ENCODE data around the gene CELF2. TPM values are rescaled to one million over a fixed set of nuclear protein-coding genes. Genes with fewer than 3 reads are reported as not detected.

Gene CELF2
- polyA plus RNA-seq, 1 donor from 2014 or later, result 55.5 TPM

DNA sequence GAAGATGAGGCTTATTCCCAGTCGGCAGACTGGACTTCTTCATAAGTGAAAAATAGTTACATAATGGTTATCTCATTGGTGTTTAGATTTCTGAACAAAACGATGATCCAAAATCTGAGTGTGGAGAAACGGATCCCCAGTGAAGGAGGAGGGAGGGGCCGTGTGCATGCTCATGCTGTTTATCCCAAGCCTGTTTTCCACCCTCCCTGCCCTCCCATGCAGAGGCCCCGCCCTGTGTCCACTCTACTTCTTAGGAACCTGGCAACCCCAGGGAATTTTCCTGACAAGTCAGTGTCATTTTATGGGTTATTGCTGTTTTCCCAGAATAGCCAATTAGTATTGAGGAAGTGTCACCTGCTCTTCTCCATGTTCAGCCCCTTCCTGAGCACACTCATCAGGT is 174.0 kb downstream of the CELF2 start:
- Histone ChIP-seq H4K20me1 (ENCODE audit: insufficient read depth) (peaks cover 3% of the 10 kb centered on the region), H3F3A (ENCODE audit: insufficient read depth, low read length, poor library complexity, severe bottlenecking) (no peaks in the 10 kb centered on the region), H3K4me3 (ENCODE audit: low read length) (no peak overlapping the region), H3K36me3 (ENCODE audit: insufficient read depth, low read length) (no peaks in the 10 kb centered on the region), H3K9ac (ENCODE audit: low read length) (no peak overlapping the region), H3K27ac (ENCODE audit: low read length) (no peak overlapping the region), H3K4me2 (ENCODE audit: low read length) (no peak overlapping the region), H2AFZ (ENCODE audit: low read depth, low read length) (no peak overlapping the region), H3K79me2 (replicated peaks; ENCODE audit: insufficient read depth, low read length) (peaks cover 23% of the 10 kb centered on the region), H3K9me2 (ENCODE audit: insufficient read depth, low read length) (no peaks in the 10 kb centered on the region), H3K27me3 (ENCODE audit: insufficient read depth, low read depth, low read length) (no peaks in the 10 kb centered on the region), H3K9me3 (ENCODE audit: low read length) (peaks cover 4% of the 10 kb centered on the region)
- TF ChIP-seq, protein P1, sequence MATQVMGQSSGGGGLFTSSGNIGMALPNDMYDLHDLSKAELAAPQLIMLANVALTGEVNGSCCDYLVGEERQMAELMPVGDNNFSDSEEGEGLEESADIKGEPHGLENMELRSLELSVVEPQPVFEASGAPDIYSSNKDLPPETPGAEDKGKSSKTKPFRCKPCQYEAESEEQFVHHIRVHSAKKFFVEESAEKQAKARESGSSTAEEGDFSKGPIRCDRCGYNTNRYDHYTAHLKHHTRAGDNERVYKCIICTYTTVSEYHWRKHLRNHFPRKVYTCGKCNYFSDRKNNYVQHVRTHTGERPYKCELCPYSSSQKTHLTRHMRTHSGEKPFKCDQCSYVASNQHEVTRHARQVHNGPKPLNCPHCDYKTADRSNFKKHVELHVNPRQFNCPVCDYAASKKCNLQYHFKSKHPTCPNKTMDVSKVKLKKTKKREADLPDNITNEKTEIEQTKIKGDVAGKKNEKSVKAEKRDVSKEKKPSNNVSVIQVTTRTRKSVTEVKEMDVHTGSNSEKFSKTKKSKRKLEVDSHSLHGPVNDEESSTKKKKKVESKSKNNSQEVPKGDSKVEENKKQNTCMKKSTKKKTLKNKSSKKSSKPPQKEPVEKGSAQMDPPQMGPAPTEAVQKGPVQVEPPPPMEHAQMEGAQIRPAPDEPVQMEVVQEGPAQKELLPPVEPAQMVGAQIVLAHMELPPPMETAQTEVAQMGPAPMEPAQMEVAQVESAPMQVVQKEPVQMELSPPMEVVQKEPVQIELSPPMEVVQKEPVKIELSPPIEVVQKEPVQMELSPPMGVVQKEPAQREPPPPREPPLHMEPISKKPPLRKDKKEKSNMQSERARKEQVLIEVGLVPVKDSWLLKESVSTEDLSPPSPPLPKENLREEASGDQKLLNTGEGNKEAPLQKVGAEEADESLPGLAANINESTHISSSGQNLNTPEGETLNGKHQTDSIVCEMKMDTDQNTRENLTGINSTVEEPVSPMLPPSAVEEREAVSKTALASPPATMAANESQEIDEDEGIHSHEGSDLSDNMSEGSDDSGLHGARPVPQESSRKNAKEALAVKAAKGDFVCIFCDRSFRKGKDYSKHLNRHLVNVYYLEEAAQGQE (IDR thresholded peaks at IDR 0.05; ENCODE audit: borderline replicate concordance), result no peak
- no peak for TF ChIP-seq TAF1 (IDR thresholded peaks at IDR 0.05; ENCODE audit: low read depth)
- TF ChIP-seq EP300 (conservative IDR thresholded peaks at IDR 0.05; ENCODE audit: poor library complexity, severe bottlenecking), result no peak

DNA sequence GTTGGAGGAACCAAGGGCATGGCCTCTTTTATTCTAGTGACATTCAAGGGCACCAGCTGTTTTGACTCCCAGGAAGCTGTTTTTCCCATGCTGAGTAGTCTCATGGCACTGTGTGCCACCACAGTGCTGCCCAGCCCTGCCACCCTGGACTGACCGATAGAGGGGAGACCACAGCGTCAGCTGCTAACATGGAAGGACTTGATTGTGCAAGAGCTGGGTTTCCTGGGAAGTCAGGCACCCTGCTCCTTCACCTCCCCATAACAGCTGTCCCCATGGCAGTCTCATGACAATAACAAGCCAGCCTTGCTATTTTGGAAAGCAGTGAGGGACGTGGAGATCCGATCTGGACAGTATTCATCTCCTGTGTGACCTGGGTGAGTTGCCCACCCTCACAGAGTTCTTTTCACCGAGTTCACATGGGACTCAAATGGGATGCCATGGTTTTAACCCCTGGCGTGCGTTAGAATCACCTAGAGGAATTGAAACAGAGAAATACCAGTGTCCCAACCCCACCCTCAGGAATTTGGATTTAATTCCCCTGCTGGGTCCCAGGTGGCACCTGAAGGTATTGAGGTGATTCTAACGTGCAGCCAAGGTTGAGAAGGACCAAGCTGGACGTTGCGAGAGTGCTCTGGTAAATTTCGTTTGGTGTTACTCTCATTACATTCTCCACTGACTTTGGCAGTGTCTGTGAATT is 174.8 kb downstream of the CELF2 start:
- Histone ChIP-seq H3K27ac (ENCODE audit: low read length) (no peak overlapping the region), H3K27me3 (ENCODE audit: insufficient read depth, low read depth, low read length) (no peaks in the 10 kb centered on the region), H3K4me3 (ENCODE audit: low read length) (no peak overlapping the region), H3K79me2 (replicated peaks; ENCODE audit: insufficient read depth, low read length) (peaks cover 16% of the 10 kb centered on the region), H3K9me3 (ENCODE audit: low read length) (peaks cover 4% of the 10 kb centered on the region), H3K36me3 (ENCODE audit: insufficient read depth, low read length) (no peaks in the 10 kb centered on the region), H3K9me2 (ENCODE audit: insufficient read depth, low read length) (no peaks in the 10 kb centered on the region), H4K20me1 (ENCODE audit: insufficient read depth) (peaks cover 3% of the 10 kb centered on the region), H3K4me2 (ENCODE audit: low read length) (no peak overlapping the region), H3K9ac (ENCODE audit: low read length) (no peak overlapping the region), H2AFZ (ENCODE audit: low read depth, low read length) (no peak overlapping the region), H3F3A (ENCODE audit: insufficient read depth, low read length, poor library complexity, severe bottlenecking) (no peaks in the 10 kb centered on the region)
- TF ChIP-seq, protein P1 (IDR thresholded peaks at IDR 0.05; ENCODE audit: borderline replicate concordance), result no peak
- no peak for TF ChIP-seq EP300 (conservative IDR thresholded peaks at IDR 0.05; ENCODE audit: poor library complexity, severe bottlenecking)
- TF ChIP-seq, protein P2, sequence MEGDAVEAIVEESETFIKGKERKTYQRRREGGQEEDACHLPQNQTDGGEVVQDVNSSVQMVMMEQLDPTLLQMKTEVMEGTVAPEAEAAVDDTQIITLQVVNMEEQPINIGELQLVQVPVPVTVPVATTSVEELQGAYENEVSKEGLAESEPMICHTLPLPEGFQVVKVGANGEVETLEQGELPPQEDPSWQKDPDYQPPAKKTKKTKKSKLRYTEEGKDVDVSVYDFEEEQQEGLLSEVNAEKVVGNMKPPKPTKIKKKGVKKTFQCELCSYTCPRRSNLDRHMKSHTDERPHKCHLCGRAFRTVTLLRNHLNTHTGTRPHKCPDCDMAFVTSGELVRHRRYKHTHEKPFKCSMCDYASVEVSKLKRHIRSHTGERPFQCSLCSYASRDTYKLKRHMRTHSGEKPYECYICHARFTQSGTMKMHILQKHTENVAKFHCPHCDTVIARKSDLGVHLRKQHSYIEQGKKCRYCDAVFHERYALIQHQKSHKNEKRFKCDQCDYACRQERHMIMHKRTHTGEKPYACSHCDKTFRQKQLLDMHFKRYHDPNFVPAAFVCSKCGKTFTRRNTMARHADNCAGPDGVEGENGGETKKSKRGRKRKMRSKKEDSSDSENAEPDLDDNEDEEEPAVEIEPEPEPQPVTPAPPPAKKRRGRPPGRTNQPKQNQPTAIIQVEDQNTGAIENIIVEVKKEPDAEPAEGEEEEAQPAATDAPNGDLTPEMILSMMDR (IDR thresholded peaks at IDR 0.05; ENCODE audit: poor library complexity, severe bottlenecking), result no peak
- no peak for TF ChIP-seq TAF1 (IDR thresholded peaks at IDR 0.05; ENCODE audit: low read depth)
- TF ChIP-seq POLR2AphosphoS5 (IDR thresholded peaks at IDR 0.05), result no peak
- TF ChIP-seq EZH2 (IDR thresholded peaks at IDR 0.05; ENCODE audit: borderline replicate concordance, insufficient read depth, low read length, poor library complexity, severe bottlenecking), result no peak
- no peak for TF ChIP-seq MXI1 (conservative IDR thresholded peaks at IDR 0.05; ENCODE audit: poor library complexity, severe bottlenecking)
